ENCODE results near the gene PRR5L.

GRCh38 chr11:36438126-36438525 is 142.0 kb downstream of the PRR5L start:
- TF ChIP-seq, protein P1, sequence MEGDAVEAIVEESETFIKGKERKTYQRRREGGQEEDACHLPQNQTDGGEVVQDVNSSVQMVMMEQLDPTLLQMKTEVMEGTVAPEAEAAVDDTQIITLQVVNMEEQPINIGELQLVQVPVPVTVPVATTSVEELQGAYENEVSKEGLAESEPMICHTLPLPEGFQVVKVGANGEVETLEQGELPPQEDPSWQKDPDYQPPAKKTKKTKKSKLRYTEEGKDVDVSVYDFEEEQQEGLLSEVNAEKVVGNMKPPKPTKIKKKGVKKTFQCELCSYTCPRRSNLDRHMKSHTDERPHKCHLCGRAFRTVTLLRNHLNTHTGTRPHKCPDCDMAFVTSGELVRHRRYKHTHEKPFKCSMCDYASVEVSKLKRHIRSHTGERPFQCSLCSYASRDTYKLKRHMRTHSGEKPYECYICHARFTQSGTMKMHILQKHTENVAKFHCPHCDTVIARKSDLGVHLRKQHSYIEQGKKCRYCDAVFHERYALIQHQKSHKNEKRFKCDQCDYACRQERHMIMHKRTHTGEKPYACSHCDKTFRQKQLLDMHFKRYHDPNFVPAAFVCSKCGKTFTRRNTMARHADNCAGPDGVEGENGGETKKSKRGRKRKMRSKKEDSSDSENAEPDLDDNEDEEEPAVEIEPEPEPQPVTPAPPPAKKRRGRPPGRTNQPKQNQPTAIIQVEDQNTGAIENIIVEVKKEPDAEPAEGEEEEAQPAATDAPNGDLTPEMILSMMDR (IDR thresholded peaks at IDR 0.05) = no peak
- TF ChIP-seq POLR2A (IDR thresholded peaks at IDR 0.05) = no peak
